ENCODE data around the gene EIF2A. TPM values are rescaled to one million over a fixed set of nuclear protein-coding genes. Genes with fewer than 3 reads are reported as not detected.
"Not testable (repeated sequence)": the region's sequence is repeated elsewhere in the genome, so short reads cannot be mapped to it uniquely, and the experiment has no call there.

EIF2A gene
- total and polyA plus RNA-seq, 2 donors (not counting 1 experiment from before 2014, with no cell fraction given): 128 to 167 TPM

DNA sequence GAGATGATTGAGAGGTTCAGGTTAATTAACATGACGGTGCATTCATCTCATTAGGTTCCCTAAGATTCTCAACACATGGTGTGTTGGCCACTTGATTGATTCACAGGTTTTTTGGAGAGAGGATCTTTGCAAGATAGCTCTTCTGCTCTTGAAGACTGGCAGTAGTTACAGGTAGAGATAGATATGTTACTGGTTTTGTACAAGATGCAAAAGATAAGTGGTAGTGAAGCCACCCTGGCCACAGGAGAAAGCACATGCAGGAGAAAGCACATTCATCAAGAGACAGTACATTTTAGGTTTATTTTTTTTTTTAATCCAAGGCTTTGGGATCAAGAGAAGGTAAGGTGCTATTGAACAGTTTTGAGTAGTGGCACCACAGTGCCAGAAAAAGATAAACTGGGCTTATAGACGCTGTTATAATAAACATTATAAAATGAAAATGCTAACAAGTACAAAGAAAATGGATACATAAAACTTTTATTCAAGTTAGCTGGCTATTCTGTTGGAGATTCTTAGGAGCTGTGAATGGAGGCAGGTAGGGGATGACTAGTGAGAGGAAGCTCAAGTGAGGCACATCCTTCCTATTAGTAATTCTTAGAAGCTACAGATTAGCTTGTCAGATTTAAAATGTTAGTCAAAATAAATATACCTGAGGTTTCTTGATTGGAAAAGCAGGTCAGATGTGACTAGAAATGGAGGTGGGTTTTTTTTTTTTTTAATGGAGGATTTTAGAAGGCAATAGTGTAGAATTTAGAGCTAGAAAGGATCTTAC lies 67.3 kb downstream of the EIF2A start:
- peaks cover 4% of the 10 kb centered on the region for H3K36me3 ChIP-seq (ENCODE audit: control insufficient read depth, insufficient read depth, low read length)
- no peak for DNase-seq (ENCODE audit: low read depth in 2 of 2)
- no peak overlapping the region for H3K27ac ChIP-seq (ENCODE audit: insufficient read depth, low read length)
- TF ChIP-seq, protein P1, sequence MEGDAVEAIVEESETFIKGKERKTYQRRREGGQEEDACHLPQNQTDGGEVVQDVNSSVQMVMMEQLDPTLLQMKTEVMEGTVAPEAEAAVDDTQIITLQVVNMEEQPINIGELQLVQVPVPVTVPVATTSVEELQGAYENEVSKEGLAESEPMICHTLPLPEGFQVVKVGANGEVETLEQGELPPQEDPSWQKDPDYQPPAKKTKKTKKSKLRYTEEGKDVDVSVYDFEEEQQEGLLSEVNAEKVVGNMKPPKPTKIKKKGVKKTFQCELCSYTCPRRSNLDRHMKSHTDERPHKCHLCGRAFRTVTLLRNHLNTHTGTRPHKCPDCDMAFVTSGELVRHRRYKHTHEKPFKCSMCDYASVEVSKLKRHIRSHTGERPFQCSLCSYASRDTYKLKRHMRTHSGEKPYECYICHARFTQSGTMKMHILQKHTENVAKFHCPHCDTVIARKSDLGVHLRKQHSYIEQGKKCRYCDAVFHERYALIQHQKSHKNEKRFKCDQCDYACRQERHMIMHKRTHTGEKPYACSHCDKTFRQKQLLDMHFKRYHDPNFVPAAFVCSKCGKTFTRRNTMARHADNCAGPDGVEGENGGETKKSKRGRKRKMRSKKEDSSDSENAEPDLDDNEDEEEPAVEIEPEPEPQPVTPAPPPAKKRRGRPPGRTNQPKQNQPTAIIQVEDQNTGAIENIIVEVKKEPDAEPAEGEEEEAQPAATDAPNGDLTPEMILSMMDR (conservative IDR thresholded peaks at IDR 0.05 in 1 of 2, IDR thresholded peaks at IDR 0.05 in 1 of 2; ENCODE audit: low read depth in 1 of 2, low read length in 2 of 2): no peak
- no peak for TF ChIP-seq EZH2 (IDR thresholded peaks at IDR 0.05; ENCODE audit: low read length, missing control alignments)
- H4K20me1 ChIP-seq (ENCODE audit: control insufficient read depth, extremely low read depth, insufficient read depth, low read length): peaks cover 4% of the 10 kb centered on the region
- H3K27me3 ChIP-seq (ENCODE audit: control insufficient read depth, insufficient read depth, low read length): no peaks in the 10 kb centered on the region
- H2AFZ ChIP-seq (ENCODE audit: low read length): no peak overlapping the region
- no peaks in the 10 kb centered on the region for H3K4me1 ChIP-seq (ENCODE audit: control insufficient read depth, extremely low read depth, insufficient read depth, low read length)
- no peak overlapping the region for H3K4me3 ChIP-seq (replicated peaks in 1 of 4; ENCODE audit: control extremely low read depth in 1 of 4, insufficient read depth in 1 of 4, low read depth in 3 of 4, low read length in 4 of 4)
- H3K9ac ChIP-seq (ENCODE audit: insufficient read depth, low read length): no peak overlapping the region
- peaks cover 69% of the 10 kb centered on the region for H3K79me2 ChIP-seq (ENCODE audit: control insufficient read depth, insufficient read depth, low read length)
- no peak overlapping the region for H3K4me2 ChIP-seq (ENCODE audit: extremely low read depth, insufficient read depth, low read length)
- H3K9me3 ChIP-seq (ENCODE audit: control insufficient read depth, insufficient read depth, low read depth, low read length): no peaks in the 10 kb centered on the region

DNA sequence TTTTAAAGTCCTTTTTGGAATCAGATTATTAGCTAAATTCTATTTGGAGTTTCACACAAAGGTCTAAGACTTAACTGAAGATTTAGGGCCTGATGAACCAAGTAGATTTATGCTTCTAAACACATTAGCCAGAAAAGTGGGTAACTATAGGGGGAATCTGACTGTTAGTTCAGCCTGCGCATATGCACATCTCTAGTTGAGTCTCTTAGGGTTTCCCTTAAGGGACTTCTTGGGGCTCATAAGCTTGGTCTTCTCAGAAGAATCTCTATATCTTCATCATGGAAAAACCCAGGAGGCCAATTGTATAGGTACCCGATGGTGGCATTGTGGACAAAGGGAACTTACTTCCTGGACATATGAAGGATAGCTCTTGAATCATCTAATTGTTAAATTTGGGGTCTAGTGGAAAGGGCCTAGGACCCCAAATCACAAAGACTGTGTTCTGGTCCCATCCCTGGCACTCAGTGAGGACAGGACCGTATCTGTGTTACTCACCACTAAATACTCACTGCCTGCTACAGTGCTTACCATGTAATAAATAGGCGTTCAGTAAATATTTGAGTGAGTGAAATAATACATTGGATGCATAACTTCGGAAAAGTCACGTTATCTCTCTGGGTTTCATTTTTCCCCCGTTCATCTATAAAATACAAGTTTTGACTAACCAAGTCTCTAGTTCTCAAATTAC lies 73.6 kb downstream of the EIF2A start:
- no peaks in the 10 kb centered on the region for H4K20me1 ChIP-seq (ENCODE audit: control insufficient read depth, extremely low read depth, insufficient read depth, low read length)
- no peak overlapping the region for H3K4me3 ChIP-seq (replicated peaks in 1 of 4; ENCODE audit: control extremely low read depth in 1 of 4, insufficient read depth in 1 of 4, low read depth in 3 of 4, low read length in 4 of 4)
- no peaks in the 10 kb centered on the region for H3K9me3 ChIP-seq (ENCODE audit: control insufficient read depth, insufficient read depth, low read depth, low read length)
- H3K4me2 ChIP-seq (ENCODE audit: extremely low read depth, insufficient read depth, low read length): no peak overlapping the region
- no peak for DNase-seq (ENCODE audit: low read depth in 2 of 2)
- no peaks in the 10 kb centered on the region for H3K27me3 ChIP-seq (ENCODE audit: control insufficient read depth, insufficient read depth, low read length)
- no peak overlapping the region for H2AFZ ChIP-seq (ENCODE audit: low read length)
- no peak overlapping the region for H3K27ac ChIP-seq (ENCODE audit: insufficient read depth, low read length)
- TF ChIP-seq EZH2 (IDR thresholded peaks at IDR 0.05; ENCODE audit: low read length, missing control alignments): no peak
- TF ChIP-seq, protein P1 (conservative IDR thresholded peaks at IDR 0.05 in 1 of 2, IDR thresholded peaks at IDR 0.05 in 1 of 2; ENCODE audit: low read depth in 1 of 2, low read length in 2 of 2): no peak
- peaks cover 2% of the 10 kb centered on the region for H3K36me3 ChIP-seq (ENCODE audit: control insufficient read depth, insufficient read depth, low read length)
- H3K9ac ChIP-seq (ENCODE audit: insufficient read depth, low read length): no peak overlapping the region
- peaks cover 44% of the 10 kb centered on the region for H3K79me2 ChIP-seq (ENCODE audit: control insufficient read depth, insufficient read depth, low read length)
- H3K4me1 ChIP-seq (ENCODE audit: control insufficient read depth, extremely low read depth, insufficient read depth, low read length): no peaks in the 10 kb centered on the region

DNA sequence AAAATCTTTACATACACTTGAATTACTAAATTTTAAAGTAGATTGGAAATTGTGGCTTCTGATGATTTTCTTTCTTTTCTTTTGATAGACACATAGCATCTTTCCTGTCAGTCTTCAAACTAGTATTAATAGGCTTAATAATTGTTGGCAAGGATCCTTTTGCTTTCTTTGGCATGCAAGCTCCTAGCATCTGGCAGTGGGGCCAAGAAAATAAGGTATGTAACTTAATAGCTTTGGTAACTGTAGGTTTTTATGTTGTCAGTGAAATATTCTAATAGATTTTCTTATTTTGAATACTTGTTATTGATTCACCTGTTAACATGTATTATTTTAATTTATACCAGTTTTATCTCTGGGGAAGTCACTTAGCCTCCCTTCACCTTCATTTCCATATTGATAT lies 76.4 kb downstream of the EIF2A start:
- peaks cover 32% of the 10 kb centered on the region for H3K79me2 ChIP-seq (ENCODE audit: control insufficient read depth, insufficient read depth, low read length)
- DNase-seq (ENCODE audit: low read depth in 2 of 2); H3K9ac ChIP-seq (ENCODE audit: insufficient read depth, low read length); H3K9me3 ChIP-seq (ENCODE audit: control insufficient read depth, insufficient read depth, low read depth, low read length); H3K4me3 ChIP-seq (replicated peaks in 1 of 4; ENCODE audit: control extremely low read depth in 1 of 4, insufficient read depth in 1 of 4, low read depth in 3 of 4, low read length in 4 of 4); H3K27me3 ChIP-seq (ENCODE audit: control insufficient read depth, insufficient read depth, low read length); H2AFZ ChIP-seq (ENCODE audit: low read length); H4K20me1 ChIP-seq (ENCODE audit: control insufficient read depth, extremely low read depth, insufficient read depth, low read length); H3K27ac ChIP-seq (ENCODE audit: insufficient read depth, low read length); H3K4me2 ChIP-seq (ENCODE audit: extremely low read depth, insufficient read depth, low read length); H3K36me3 ChIP-seq (ENCODE audit: control insufficient read depth, insufficient read depth, low read length); H3K4me1 ChIP-seq (ENCODE audit: control insufficient read depth, extremely low read depth, insufficient read depth, low read length): not testable (repeated sequence)
